GM19351 (cell line): ENCODE data around the gene FKTN.
A peak's percentile ranks its signal among the peaks of the same experiment; 100 is the strongest.
"Not testable (repeated sequence)": the region's sequence is repeated elsewhere in the genome, so short reads cannot be mapped to it uniquely, and the experiment has no call there.

Experiments
- ATAC-seq: cut with Tn5 transposase; IDR thresholded peaks from one replicate; pipeline ENCODE4 v1.9.1; 2021; ENCODE audit warnings: mild to moderate bottlenecking, moderate library complexity; ENCODE audit not compliant: unreplicated experiment

FKTN gene

GRCh38 chr9:105557804-105558610 is at the start of gene FKTN:
Gene FKTN, plus strand, starts transcription at chr9:105558131. Its CDS starts 16,902 bp downstream, at chr9:105575033.
- ATAC-seq: peak; percentile 94

GRCh38 chr9:105508530-105508929 is 49.4 kb upstream of the FKTN start:
- ATAC-seq: no peak

GRCh38 chr9:105510024-105510423 is 47.9 kb upstream of the FKTN start:
- peak; percentile 84 for ATAC-seq

- ATAC-seq: no peak
Observed at GRCh38 chr9:105511446-105511845, 46.5 kb upstream of the FKTN start.

GRCh38 chr9:105515811-105516413 is 42.0 kb upstream of the FKTN start:
- ATAC-seq: no peak

- ATAC-seq: peak; percentile 60
Observed at GRCh38 chr9:105519710-105520369, 38.1 kb upstream of the FKTN start.

GRCh38 chr9:105520992-105521391 is 36.9 kb upstream of the FKTN start:
- ATAC-seq: not testable (repeated sequence)

GRCh38 chr9:105522618-105523385 is 35.1 kb upstream of the FKTN start:
- peak; percentile 92 for ATAC-seq

- ATAC-seq: no peak
Observed at GRCh38 chr9:105531530-105531929, 26.4 kb upstream of the FKTN start.

GRCh38 chr9:105535920-105536668 is 21.8 kb upstream of the FKTN start:
- peak; percentile 69 for ATAC-seq

GRCh38 chr9:105539452-105539851 is 18.5 kb upstream of the FKTN start:
- ATAC-seq: no peak

- ATAC-seq: peak; percentile 98
Observed at GRCh38 chr9:105541838-105542237, 16.1 kb upstream of the FKTN start.

GRCh38 chr9:105554042-105554441 is 3.9 kb upstream of the FKTN start:
- no peak for ATAC-seq

- ATAC-seq: no peak
Observed at GRCh38 chr9:105572455-105572854, 14.5 kb downstream of the FKTN start.

- not testable (repeated sequence) for ATAC-seq
Observed at GRCh38 chr9:105579952-105580351, 22.0 kb downstream of the FKTN start.

GRCh38 chr9:105581550-105581949 is 23.6 kb downstream of the FKTN start:
- ATAC-seq: not testable (repeated sequence)

GRCh38 chr9:105593145-105593544 is 35.2 kb downstream of the FKTN start:
- ATAC-seq: no peak

GRCh38 chr9:105608721-105609598 is 51.0 kb downstream of the FKTN start:
- peak; percentile 87 for ATAC-seq

- ATAC-seq: no peak
Observed at GRCh38 chr9:105621001-105621400, 63.1 kb downstream of the FKTN start.
